Daoy (cell line): Measurements from ENCODE around the gene BLTP3A. TPM values are rescaled to one million over a fixed set of nuclear protein-coding genes. Genes with fewer than 3 reads are reported as not detected.
"Not testable (repeated sequence)": the region's sequence is repeated elsewhere in the genome, so short reads cannot be mapped to it uniquely, and the experiment has no call there.

Experiments used
- DNase-seq: peaks from one replicate; pipeline ENCODE4 v3.0.0-alpha.2; 2015; ENCODE audit warnings: low read depth
- total RNA-seq: library from RNA; depleted of rRNA; stranded (reverse); fragments of >200 nt; shearing (Covaris generic); gene quantifications from 2 replicates; pipeline ENCODE4 v1.2.3, GENCODE V29; 2014; rRNA removed

The BLTP3A gene
- 6.2 and 7.1 TPM in 2 replicates for total RNA-seq

GRCh38 chr6:34791701-34792604 is at the start of gene BLTP3A:
Gene BLTP3A (plus strand): TSS chr6:34792083. CDS start chr6:34792251, 168 bp downstream.
- DNase-seq, result peak; percentile 87

- no peak for DNase-seq
Observed at GRCh38 chr6:34742094-34742493, 49.8 kb upstream of the BLTP3A start.

- peak; percentile 25 for DNase-seq
Observed at GRCh38 chr6:34743625-34744293, 48.1 kb upstream of the BLTP3A start.

GRCh38 chr6:34744294-34744647 is 47.6 kb upstream of the BLTP3A start:
- not testable (repeated sequence) for DNase-seq

- DNase-seq, result peak; percentile 67
Observed at GRCh38 chr6:34745277-34746103, 46.4 kb upstream of the BLTP3A start.

- no peak for DNase-seq
Observed at GRCh38 chr6:34746104-34746846, 45.6 kb upstream of the BLTP3A start.

- DNase-seq, result no peak
Observed at GRCh38 chr6:34748757-34749156, 43.1 kb upstream of the BLTP3A start.

GRCh38 chr6:34756513-34756856 is 35.4 kb upstream of the BLTP3A start:
- DNase-seq, result peak; percentile 46

- no peak for DNase-seq
Observed at GRCh38 chr6:34757687-34758274, 34.1 kb upstream of the BLTP3A start.

GRCh38 chr6:34760108-34760507 is 31.8 kb upstream of the BLTP3A start:
- DNase-seq, result no peak

- not testable (repeated sequence) for DNase-seq
Observed at GRCh38 chr6:34761681-34762080, 30.2 kb upstream of the BLTP3A start.

- no peak for DNase-seq
Observed at GRCh38 chr6:34768148-34768547, 23.7 kb upstream of the BLTP3A start.

- peak; percentile 30 for DNase-seq
Observed at GRCh38 chr6:34771727-34772126, 20.2 kb upstream of the BLTP3A start.

- no peak for DNase-seq
Observed at GRCh38 chr6:34772940-34773339, 18.9 kb upstream of the BLTP3A start.

GRCh38 chr6:34773916-34774315 is 18.0 kb upstream of the BLTP3A start:
- no peak for DNase-seq

- DNase-seq, result no peak
Observed at GRCh38 chr6:34774967-34775366, 16.9 kb upstream of the BLTP3A start.

- DNase-seq, result peak; percentile 17
Observed at GRCh38 chr6:34785375-34785774, 6.5 kb upstream of the BLTP3A start.

GRCh38 chr6:34787152-34787551 is 4.7 kb upstream of the BLTP3A start:
- DNase-seq, result not testable (repeated sequence)

GRCh38 chr6:34788111-34788510 is 3.8 kb upstream of the BLTP3A start:
- DNase-seq, result no peak

GRCh38 chr6:34791164-34791700 is 651 bp upstream of the BLTP3A start:
- DNase-seq, result peak; percentile 59
